ENCODE data around the gene DDX6.

- no peak for TF ChIP-seq CTCF (IDR thresholded peaks at IDR 0.05)
- no peak for TF ChIP-seq POLR2A (IDR thresholded peaks at IDR 0.05)
These were observed 22.3 kb downstream of the DDX6 start for GRCh38 chr11:118768690-118769089.

Measured in thyroid gland (tissue), 4 donors.